Loucy (cell line): ENCODE measurements around the gene CBLN3.

ENCODE experiments used
- CTCF ChIP-seq: fragments of 200-600 bp; sonication (generic); conservative IDR thresholded peaks from 2 replicates; pipeline ENCODE4 v1.5.1; 2014; ENCODE audit warnings: mild to moderate bottlenecking, antibody characterized with exemption, low read length
- EZH2phosphoT487 ChIP-seq: fragments of 200-600 bp; IDR thresholded peaks from 2 replicates; pipeline ENCODE4 v1.6.1; 2018; ENCODE audit warnings: antibody characterized with exemption, mild to moderate bottlenecking, moderate library complexity, borderline replicate concordance

DNA sequence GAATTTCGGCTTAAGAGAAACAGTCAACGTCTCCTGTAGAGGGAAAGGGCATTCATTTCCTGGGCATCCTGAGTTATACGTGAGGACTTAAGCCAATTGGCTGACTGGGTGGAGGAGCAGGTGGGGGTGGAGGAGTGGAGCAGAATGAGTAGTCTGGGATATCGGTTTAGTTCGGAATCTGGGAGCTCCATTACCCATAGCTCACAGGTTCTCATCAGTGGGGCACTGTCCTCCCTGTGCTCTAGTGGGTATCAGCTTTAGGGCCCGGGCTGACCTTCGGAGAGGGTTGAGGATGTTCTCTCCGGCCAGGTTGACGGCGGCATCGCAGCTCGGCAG, 12.4 kb upstream of the CBLN3 start:
- TF ChIP-seq CTCF: no peak
- no peak for TF ChIP-seq EZH2phosphoT487
